HUES6 (cell line): ENCODE measurements around the gene PHPT1.
"Not testable (repeated sequence)": the region's sequence is repeated elsewhere in the genome, so short reads cannot be mapped to it uniquely, and the experiment has no call there.

Source experiments
- H3K27ac ChIP-seq: 2 replicates; pipeline ENCODE4 v1.7.0; 2013; ENCODE audit warnings: low read depth, mild to moderate bottlenecking, low read length, inconsistent platforms
- H3K27me3 ChIP-seq: 2 replicates; pipeline ENCODE4 v1.6.1; 2013; ENCODE audit warnings: low read length; ENCODE audit not compliant: control insufficient read depth, insufficient read depth
- H3K36me3 ChIP-seq: 2 replicates; pipeline ENCODE4 v1.6.1; 2013; ENCODE audit warnings: low read length; ENCODE audit not compliant: control insufficient read depth, insufficient read depth
- H3K4me1 ChIP-seq: 2 replicates; pipeline ENCODE4 v1.6.1; 2013; ENCODE audit warnings: low read length; ENCODE audit not compliant: control insufficient read depth, insufficient read depth
- H3K4me3 ChIP-seq: 2 replicates; pipeline ENCODE4 v1.5.1; 2013; ENCODE audit warnings: low read depth, low read length
- H3K9ac ChIP-seq: one replicate; pipeline ENCODE4 v1.6.1; 2013; ENCODE audit warnings: mild to moderate bottlenecking, low read length
- H3K9me3 ChIP-seq: 2 replicates; pipeline ENCODE4 v1.6.1; 2013; ENCODE audit warnings: low read depth, low read length; ENCODE audit not compliant: control insufficient read depth, insufficient read depth

Gene PHPT1

DNA sequence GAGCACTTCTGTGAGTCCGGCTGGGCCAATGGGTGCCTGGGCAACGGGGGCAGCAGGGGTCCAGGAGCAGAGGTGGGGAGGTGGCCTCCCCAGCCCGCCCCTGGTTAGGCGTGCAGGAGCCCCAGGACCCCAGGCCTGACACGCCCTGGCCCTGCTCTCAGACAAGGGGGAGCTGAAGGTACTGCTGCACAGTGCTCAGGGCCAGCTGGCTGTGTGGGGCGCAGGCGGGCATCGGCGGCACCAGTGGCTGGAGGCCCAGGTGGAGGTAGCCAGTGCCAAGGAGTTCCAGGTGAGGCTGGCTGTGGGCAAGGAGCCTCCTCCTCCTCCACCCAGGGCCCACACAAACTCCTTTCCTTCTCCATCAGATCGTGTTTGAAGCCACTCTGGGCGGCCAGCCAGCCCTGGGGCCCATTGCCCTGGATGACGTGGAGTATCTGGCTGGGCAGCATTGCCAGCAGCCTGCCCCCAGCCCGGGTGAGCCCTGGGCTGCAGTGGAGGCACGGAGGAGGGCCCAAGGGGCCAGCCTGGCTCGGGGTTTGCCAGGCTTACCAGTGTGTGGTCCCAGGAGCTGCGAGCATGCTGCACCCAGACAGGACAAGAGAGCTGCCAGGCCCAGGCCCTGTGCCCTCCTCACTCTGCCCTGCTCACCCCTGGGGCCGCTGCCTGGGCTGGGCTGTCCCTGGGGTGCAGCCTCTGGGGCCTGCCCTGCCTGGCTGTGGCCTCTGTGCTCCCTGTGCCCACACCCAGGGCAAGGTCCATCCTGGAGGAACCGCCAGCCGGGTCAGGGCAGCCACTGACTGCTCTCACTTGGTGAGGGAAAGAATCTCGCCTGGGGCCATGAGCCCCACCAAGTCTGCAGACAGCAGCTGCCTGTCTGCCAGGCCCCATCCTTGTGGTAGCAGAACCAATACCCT, 9.9 kb downstream of the PHPT1 start:
- Histone ChIP-seq H3K9ac (no peak overlapping the region), H3K9me3 (no peaks in the 10 kb centered on the region), H3K4me3 (no peak overlapping the region), H3K27ac (no peak overlapping the region), H3K4me1 (no peaks in the 10 kb centered on the region), H3K27me3 (no peaks in the 10 kb centered on the region), H3K36me3 (peaks cover 45% of the 10 kb centered on the region)

DNA sequence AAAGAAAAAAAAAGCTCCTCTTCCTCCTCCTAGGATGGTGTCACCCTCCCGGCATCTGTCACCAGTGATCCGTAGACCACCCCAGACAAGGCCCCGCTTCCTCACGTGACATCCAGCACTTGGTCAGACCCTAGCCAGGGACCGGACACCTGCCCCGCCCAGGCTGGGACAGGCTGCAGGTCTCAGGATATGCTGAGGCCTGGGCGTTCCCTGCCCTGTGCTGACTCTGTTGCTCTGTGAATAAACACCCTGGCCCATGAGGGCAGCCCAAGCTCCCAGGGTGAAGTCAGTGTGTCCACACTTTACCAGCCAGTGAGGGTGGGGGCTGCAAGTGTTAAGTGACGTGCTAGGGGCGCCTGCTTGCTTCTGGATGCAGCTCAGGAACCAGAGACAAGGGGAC, 11.3 kb downstream of the PHPT1 start:
- peaks cover 51% of the 10 kb centered on the region for H3K36me3 ChIP-seq
- no peak overlapping the region for H3K27ac ChIP-seq
- H3K9me3 ChIP-seq: no peaks in the 10 kb centered on the region
- peaks cover 4% of the 10 kb centered on the region; the same call in 1 of the 2 replicates for H3K4me1 ChIP-seq
- H3K4me3 ChIP-seq: no peak overlapping the region
- peak overlapping the region; percentile 9 for H3K9ac ChIP-seq
- H3K27me3 ChIP-seq: no peaks in the 10 kb centered on the region

DNA sequence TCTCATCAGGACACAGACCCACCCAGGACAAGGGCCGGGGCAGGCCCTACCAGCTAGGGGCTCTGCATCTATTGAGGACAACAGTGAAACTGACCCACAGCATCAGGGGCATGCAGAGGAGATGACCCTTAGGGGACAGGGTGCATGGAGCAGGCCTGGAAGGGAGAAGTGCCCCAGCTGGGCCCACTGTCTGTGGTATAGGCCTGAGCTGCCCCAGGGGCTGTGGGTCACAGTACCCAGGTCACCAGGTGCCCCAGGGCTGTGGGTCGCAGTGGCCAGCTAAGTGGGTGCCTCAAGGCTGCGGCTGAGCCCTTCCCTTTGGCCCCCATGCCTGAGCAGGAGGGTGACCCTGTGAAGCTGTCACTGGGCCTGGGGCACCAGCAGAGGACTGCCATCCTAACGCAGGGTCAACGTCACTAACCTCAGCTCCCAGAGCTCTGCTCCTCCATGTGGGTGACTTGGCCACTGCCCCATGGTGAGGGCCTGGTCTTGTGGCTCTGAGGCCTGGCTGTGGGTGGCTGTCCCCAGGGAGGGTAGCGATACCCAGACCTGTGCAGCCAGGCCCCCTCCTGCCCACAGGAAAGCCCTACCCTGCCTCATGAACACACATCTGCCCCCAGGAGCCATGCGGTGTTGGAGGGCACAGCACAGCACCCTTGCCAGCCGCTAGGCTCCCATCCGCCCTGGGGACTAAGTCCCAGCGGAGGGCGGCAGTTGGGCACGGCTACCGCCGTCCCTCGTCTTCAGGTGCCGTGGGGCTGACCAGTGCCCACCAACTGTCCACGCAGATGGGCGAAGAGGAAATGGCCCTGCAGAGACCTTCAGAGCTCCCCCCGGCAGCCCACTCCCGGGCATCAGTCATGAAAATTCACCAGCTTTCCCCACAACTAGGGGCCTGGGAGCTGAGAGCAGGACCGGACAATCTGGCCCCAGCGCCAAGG, 12.0 kb downstream of the PHPT1 start:
- Histone ChIP-seq H3K9ac (peak overlapping the region; percentile 9), H3K27me3 (no peaks in the 10 kb centered on the region), H3K4me3 (no peak overlapping the region), H3K36me3 (peaks cover 51% of the 10 kb centered on the region), H3K9me3 (no peaks in the 10 kb centered on the region), H3K4me1 (peaks cover 4% of the 10 kb centered on the region; the same call in 1 of the 2 replicates), H3K27ac (no peak overlapping the region)

DNA sequence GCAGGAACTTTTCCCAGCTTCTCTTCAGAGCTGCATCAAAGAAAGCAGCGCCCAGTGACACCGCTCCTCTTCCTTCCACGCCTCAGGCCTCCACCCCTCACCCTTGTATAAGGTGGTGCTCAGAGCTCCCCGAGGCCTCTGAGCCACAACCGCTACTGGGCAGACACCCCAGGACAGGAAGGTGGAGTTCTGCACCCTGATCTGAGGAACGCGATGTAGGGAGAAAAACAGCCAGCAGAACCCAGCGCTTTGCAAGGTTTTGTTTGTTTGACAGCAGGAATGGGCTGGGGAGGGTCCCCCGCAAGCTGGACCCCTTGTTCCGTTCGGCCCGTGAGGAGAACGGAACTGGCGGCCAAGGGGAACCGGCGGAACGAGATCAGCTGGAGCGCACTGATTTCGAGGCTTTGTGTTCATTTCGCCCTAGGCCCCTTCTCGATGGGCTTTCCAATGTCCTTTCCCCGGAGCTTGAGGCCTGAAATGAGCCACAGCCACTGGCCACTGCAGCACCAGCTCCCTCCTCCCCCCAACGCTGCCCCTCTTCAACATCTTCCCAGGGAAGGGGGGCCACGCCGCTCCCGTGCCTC, 12.8 kb downstream of the PHPT1 start:
- Histone ChIP-seq H3K36me3 (peaks cover 51% of the 10 kb centered on the region), H3K9ac (no peak overlapping the region), H3K9me3 (no peaks in the 10 kb centered on the region), H3K4me3 (no peak overlapping the region), H3K27ac (no peak overlapping the region), H3K4me1 (peaks cover 4% of the 10 kb centered on the region; the same call in 1 of the 2 replicates), H3K27me3 (no peaks in the 10 kb centered on the region)

DNA sequence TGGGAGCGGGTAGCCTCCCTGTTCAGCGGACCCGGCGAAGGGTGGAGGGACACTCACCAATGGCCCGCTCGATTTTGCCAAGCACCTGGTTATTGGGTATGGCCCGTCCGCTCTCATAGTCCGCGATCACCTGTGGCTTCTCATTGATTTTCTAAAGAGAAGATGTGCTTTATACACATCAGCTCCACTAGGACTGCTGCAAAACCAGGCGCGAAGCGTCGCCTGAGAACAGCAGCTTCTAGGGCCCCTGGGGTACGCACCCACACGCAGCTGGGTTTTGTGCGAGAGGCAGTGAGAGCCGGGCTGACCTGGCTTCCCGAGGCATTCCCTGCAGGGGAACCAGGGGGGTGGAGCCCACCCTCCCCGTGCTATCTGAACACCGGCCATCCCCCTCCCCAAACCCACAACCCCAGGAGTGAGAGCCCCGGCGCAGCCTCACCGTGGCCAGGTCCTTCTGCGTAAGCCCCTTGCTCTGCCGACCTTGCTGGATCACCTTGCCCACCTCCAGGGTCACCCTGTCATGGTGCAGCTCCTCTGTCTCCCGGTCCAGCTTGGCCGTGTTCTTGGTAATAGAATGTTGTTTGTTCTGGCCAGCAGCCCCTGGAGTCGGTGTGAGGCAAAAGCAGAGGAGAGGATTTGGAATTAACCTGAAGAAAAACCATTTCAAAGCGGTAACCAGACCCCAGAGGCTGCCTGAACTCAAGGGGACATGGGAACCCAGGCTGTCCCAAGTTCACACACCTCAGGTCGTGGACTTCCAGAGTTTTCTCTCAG, 13.8 kb downstream of the PHPT1 start:
- no peak overlapping the region for H3K27ac ChIP-seq
- H3K36me3 ChIP-seq: peaks cover 51% of the 10 kb centered on the region
- no peaks in the 10 kb centered on the region for H3K27me3 ChIP-seq
- H3K9me3 ChIP-seq: peaks cover 10% of the 10 kb centered on the region
- H3K4me1 ChIP-seq: peaks cover 4% of the 10 kb centered on the region; the same call in 1 of the 2 replicates
- H3K4me3 ChIP-seq: no peak overlapping the region
- H3K9ac ChIP-seq: no peak overlapping the region

DNA sequence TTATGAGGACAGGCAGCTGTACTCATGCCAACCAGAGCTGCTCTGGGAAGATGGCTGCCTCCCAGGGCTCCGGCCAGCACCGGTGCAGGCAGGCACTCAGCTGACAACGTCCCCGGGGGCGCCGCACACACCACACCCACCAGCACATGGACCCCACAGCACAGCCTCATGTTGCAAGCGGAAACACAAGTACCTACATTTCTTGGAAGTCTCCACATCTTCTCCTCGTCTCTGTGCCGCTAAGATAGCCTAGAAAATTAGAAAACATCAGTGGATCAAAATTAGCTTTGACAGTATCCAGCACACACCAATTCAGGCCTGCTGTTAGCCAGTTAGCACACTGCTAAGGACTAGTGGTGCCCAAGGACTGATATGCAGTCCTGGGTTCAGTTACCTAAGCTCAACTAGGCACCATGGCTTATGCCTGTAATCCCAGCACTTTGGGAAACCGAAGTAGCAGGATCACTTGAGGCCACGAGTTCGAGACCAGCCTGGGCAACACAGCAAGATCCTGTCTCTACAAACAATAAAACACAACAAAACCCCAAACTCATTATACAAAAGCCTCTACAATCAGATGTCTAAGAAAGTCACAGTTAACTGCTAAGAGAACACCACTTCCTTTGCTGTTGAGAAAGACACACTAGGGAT, 14.5 kb downstream of the PHPT1 start:
- no peak overlapping the region for H3K4me3 ChIP-seq
- H3K4me1 ChIP-seq: peaks cover 4% of the 10 kb centered on the region; the same call in 1 of the 2 replicates
- H3K27ac ChIP-seq: no peak overlapping the region
- no peaks in the 10 kb centered on the region for H3K27me3 ChIP-seq
- peaks cover 50% of the 10 kb centered on the region for H3K36me3 ChIP-seq
- no peak overlapping the region for H3K9ac ChIP-seq
- H3K9me3 ChIP-seq: peaks cover 16% of the 10 kb centered on the region

DNA sequence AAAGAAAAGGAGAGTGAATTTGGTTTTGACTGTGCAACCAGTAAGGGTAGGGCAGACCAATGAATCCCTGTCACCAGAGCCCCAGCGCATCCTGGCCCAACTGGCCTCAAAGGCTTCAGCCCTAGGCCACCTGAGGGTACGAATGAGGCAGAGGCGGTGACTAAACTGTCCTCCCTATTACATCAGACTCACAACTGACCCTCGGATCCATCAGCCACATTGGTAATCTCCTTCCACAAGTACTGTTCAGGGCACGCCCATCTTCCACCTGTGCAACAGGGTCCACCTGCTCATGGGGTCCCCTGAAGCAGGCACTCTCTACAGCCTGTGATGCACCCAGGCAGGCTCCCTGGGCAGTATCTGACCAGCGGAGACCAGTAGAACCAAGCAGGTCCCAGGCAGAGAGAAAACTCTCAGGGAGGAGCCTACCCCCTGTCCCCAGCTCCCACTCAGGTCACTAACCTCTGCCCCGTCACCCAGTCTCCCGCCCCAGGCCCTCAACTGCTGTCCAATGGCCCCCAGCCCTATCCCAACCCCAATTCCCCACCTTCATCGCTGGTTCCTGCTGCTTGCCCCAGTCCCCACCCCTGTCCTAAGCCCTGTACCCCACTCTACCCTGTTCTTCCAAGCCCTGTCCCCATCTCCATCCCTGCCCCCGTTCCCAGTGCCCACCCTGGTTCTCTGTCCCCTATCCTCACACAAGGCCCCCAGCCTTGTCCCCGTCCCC, 16.0 kb downstream of the PHPT1 start:
- H3K9me3 ChIP-seq: peaks cover 26% of the 10 kb centered on the region
- H3K4me3 ChIP-seq: peak overlapping the region; percentile 93
- peaks cover 4% of the 10 kb centered on the region; the same call in 1 of the 2 replicates for H3K4me1 ChIP-seq
- H3K36me3 ChIP-seq: peaks cover 44% of the 10 kb centered on the region
- H3K27me3 ChIP-seq: no peaks in the 10 kb centered on the region
- H3K27ac ChIP-seq: no peak overlapping the region
- H3K9ac ChIP-seq: peak overlapping the region; percentile 70

DNA sequence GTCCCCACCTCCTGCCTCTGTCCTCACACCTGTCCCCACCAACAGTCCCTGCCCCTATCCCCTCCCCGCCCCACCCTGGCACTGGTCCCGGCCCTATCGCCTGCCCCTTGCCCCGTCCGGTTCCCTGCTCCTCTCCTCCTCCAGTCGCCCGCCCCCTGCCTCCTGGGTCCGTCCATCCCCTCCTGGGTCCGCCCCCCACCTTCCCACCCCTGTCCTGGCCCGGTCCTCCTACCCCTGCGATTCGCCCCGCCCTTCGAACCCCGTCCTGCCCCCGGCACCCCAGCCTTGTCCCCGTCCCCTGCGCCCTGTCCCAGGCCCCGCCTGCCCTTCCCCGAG, 16.5 kb downstream of the PHPT1 start:
- Histone ChIP-seq H3K9me3 (peaks cover 32% of the 10 kb centered on the region), H3K4me3 (peak overlapping the region; percentile 93), H3K27ac (peak overlapping the region; percentile 88; the same call in 1 of the 2 replicates), H3K36me3 (peaks cover 40% of the 10 kb centered on the region), H3K9ac (peak overlapping the region; percentile 90), H3K4me1 (peaks cover 4% of the 10 kb centered on the region; the same call in 1 of the 2 replicates), H3K27me3 (no peaks in the 10 kb centered on the region)

DNA sequence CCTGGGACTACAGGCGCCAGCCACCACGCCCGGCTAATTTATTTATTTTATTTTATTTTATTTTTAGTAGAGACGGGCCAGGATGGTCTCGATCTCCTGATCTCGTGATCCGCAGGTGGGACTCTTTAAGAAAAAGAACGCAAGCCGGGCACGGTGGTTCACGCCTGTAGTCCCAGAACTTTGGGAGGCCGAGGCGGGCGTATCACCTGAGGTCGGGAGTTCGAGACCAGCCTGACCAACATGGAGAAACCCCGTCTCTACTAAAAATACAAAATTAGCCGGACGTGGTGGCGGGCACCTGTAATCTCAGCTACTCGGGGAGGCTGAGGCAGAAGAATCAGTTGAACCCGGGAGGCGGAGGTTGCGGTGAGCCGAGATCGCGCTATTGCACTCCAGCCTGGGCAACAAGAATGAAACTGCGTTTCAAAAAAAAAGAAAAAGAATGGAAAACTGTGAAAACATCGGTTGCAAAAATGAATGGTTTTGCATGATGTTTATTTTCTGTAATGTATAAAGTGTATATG, 17.8 kb downstream of the PHPT1 start:
- H3K27ac ChIP-seq, H3K27me3 ChIP-seq, H3K4me1 ChIP-seq, H3K9ac ChIP-seq: not testable (repeated sequence)
- Histone ChIP-seq H3K36me3 (peaks cover 28% of the 10 kb centered on the region), H3K4me3 (peak overlapping the region; percentile 93), H3K9me3 (peaks cover 40% of the 10 kb centered on the region)
